PC-3 (cell line): ENCODE results near the gene DACT1.

ENCODE experiments used
- EZH2 ChIP-seq: fragments of 300-600 bp; sonication (generic); IDR thresholded peaks from one replicate; pipeline ENCODE4 v1.6.1; 2017; ENCODE audit warnings: antibody characterized with exemption, mild to moderate bottlenecking, low read length; ENCODE audit not compliant: unreplicated experiment
- TF ChIP-seq, protein P1 (sequence below): fragments of 300-600 bp; sonication (generic); conservative IDR thresholded peaks from 2 replicates; pipeline ENCODE4 v1.5.1; 2017; ENCODE audit warnings: antibody characterized with exemption, low read depth, mild to moderate bottlenecking, low read length

DNA sequence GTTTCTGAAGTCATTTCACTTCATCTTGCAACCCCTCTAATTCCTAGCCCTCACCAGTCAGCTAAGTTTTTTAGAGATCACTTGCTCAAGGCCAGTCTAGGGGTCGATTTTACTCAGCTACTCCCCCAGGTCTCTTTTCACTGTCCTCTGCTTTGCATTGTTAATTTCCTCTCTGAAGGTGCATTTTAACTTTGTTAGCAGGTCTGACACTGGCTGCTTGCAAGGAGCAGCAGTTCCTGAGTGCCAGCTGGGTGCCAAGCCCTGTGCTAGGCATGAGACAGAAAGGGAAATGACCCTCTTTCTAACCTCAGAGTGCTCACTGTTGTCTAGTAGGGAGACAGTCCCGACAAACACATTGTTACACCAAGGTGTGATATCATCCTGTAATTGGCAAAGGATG, 17.8 kb upstream of the DACT1 start:
- TF ChIP-seq, protein P1, sequence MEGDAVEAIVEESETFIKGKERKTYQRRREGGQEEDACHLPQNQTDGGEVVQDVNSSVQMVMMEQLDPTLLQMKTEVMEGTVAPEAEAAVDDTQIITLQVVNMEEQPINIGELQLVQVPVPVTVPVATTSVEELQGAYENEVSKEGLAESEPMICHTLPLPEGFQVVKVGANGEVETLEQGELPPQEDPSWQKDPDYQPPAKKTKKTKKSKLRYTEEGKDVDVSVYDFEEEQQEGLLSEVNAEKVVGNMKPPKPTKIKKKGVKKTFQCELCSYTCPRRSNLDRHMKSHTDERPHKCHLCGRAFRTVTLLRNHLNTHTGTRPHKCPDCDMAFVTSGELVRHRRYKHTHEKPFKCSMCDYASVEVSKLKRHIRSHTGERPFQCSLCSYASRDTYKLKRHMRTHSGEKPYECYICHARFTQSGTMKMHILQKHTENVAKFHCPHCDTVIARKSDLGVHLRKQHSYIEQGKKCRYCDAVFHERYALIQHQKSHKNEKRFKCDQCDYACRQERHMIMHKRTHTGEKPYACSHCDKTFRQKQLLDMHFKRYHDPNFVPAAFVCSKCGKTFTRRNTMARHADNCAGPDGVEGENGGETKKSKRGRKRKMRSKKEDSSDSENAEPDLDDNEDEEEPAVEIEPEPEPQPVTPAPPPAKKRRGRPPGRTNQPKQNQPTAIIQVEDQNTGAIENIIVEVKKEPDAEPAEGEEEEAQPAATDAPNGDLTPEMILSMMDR: no peak
- TF ChIP-seq EZH2: no peak
